ENCODE data around the gene RIMBP2. TPM values are rescaled to one million over a fixed set of nuclear protein-coding genes. Genes with fewer than 3 reads are reported as not detected.
"Not testable (repeated sequence)": the region's sequence is repeated elsewhere in the genome, so short reads cannot be mapped to it uniquely, and the experiment has no call there.

Gene RIMBP2
- total RNA-seq, 8 experiments from 2014 or later, result 0.09 to 24.7 (median 13.0) TPM

DNA sequence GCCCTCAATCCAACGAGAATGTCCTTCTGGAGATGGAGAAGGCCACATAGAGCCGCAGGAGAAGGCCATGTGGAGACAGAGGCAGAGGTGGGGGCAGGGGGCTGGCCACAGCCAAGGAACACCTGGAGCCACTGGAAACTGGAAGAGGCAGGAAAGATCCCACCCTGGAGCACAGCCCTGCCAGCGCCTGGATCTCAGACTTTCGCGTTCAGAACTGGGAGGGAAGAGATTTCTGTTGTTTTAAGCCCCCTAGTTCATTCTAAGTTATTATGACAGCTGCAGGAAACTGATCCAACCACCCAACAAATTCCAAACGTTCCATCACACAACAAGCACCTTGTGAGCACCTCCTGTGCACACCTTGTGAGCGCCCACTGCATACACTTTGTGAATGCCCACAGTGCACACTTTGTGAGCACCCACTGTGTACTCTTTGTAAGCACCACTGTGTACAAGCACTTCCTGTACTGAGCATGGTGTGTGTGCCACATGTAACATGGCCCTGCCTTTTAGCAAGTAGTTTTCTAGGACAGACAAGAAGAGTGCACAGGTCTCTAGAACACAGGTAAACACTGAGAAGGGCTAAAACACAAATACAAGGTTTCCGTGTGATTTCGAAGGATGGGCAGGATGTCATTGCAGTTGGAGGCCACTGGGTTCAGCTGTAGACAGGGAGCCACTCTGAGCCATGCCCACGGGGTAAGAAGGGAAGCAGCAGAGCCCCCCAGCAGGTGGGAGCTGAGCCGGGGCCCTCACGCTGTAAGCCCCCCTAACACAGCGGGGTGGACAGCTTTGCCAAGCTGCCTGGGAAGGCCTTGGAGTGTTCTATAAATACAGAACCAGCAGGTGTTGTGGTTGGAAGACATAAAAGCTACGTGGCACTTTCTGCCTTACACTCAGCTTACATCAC is 15.4 kb downstream of the RIMBP2 start:
- in situ Hi-C loops (cut with MboI; ENCODE audit: low pct_unique_long_range_greater_than_20kb in 2 of 9, low sequenced_read_pairs in 9 of 9, unreplicated experiment in 9 of 9), result no loop called here
- peaks cover 0 to 46% of the 10 kb centered on the region in 2 donors for H3K4me1 ChIP-seq (replicated peaks in 1 of 2)
- H3K27ac ChIP-seq, result no peak overlapping the region
- no peak for ATAC-seq (replicated peaks in 6 of 8)
- H3K4me3 ChIP-seq, result no peak overlapping the region
- WGBS, 10 experiments, result 0 to 80% (median 54%) methylated on average over 1 to 7 of the region's 14 CpGs; no CpG with 5 or more reads in 2 of the 10 experiments

DNA sequence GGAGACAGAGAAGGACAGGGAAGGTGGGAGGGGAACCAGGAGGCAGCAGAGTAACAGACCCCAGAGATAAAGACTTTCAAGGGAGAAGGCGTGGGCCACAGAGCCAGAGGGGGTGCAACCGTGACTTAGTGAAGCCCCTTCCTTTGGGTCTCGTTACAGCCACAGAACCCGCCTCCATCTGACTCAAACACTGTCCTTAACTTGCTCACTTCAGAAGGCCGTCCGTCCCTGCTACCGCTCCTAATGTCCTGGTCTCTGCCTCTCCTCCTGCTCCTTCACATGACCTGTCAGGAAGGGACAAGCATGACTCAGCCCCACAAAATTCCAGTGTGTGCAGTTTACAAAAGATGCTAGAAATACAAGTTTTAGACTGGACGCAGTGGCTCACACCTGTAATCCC is 18.0 kb downstream of the RIMBP2 start:
- Histone ChIP-seq H3K4me3 (no peak overlapping the region), H3K4me1 (replicated peaks in 1 of 2) (peaks cover 0 to 24% of the 10 kb centered on the region in 2 donors), H3K27ac (no peak overlapping the region)
- ATAC-seq (replicated peaks in 6 of 8), result no peak
- 65 to 95% (median 79%) methylated on average over 2 to 4 of the region's 8 CpGs; no CpG with 5 or more reads in 6 of the 10 experiments for WGBS, 10 experiments
- in situ Hi-C loops (cut with MboI; ENCODE audit: low pct_unique_long_range_greater_than_20kb in 2 of 9, low sequenced_read_pairs in 9 of 9, unreplicated experiment in 9 of 9), result no loop called here

DNA sequence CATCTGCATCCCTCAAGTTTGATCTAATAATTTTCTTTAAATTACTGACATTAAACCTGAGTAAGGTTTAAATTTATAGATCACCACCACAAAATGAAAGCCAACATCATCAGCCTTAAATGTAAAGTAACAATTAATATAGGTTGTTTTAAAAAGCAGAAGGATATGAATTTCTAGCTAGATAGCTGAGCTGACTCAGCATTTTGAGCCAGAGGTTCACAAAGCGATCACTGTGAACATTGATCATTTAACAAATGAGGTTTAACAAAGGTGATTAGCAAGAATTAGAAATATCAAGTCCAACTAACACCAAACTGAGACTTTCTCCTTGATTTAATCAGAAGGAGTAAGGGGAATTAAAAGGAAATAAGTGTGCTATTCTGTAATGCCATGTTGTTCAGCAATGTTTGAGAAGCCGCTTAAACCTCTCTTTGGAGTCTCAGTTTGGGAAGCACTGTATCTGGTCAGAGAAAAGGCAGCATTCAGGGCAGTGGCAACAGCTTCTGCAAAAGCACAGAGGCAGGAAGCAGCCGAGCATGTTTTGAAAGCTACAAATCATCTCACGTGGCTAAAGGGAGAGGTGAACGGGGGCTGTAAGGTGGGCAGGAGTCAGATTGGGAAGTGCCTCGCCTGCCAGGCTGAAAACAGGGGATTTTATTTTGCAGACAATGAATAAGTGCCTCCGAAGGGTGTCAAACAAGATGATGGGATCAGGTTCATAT is 19.6 kb downstream of the RIMBP2 start:
- in situ Hi-C loops (cut with MboI; ENCODE audit: low pct_unique_long_range_greater_than_20kb in 2 of 9, low sequenced_read_pairs in 9 of 9, unreplicated experiment in 9 of 9), result no loop called here
- no peak for ATAC-seq (replicated peaks in 6 of 8)
- WGBS, 10 experiments, result 20 to 100% (median 66%) methylated on average over 1 to 4 of the region's 7 CpGs

DNA sequence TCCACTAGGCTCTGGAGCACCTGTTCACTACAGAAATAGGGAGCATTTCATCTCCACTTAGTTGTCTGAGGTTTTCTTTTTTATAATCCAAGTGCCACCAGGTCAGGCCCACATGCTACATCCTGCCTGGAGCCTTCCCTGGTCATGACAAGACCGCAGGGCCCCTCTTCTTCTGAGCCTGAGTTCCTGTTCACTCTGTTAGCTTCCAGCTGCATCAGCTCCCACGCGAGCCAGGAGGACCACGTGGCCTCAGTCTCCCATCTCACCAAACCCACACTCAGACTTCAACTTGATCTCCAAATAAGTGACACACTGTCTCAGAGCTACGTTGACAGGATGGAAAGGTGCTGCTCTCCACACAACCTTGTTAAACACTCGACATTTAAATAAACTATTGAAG is 21.0 kb downstream of the RIMBP2 start:
- in situ Hi-C loops (cut with MboI; ENCODE audit: low pct_unique_long_range_greater_than_20kb in 2 of 9, low sequenced_read_pairs in 9 of 9, unreplicated experiment in 9 of 9), result no loop called here
- Histone ChIP-seq H3K27ac (no peak overlapping the region), H3K4me3 (no peak overlapping the region), H3K4me1 (replicated peaks in 1 of 2) (peaks cover 0 to 18% of the 10 kb centered on the region in 2 donors)
- 6 to 68% (median 51%) methylated on average over 2 to 4 of the region's 6 CpGs; no CpG with 5 or more reads in 5 of the 10 experiments for WGBS, 10 experiments
- no peak for ATAC-seq (replicated peaks in 6 of 8)

More for the DNA sequence above, 19.6 kb downstream of the RIMBP2 start:
- Histone ChIP-seq H3K4me3 (no peak overlapping the region), H3K4me1 (replicated peaks in 1 of 2) (peaks cover 0 to 18% of the 10 kb centered on the region in 2 donors), H3K27ac (peak overlapping the region in 1 of 2 donors; percentile 33)

DNA sequence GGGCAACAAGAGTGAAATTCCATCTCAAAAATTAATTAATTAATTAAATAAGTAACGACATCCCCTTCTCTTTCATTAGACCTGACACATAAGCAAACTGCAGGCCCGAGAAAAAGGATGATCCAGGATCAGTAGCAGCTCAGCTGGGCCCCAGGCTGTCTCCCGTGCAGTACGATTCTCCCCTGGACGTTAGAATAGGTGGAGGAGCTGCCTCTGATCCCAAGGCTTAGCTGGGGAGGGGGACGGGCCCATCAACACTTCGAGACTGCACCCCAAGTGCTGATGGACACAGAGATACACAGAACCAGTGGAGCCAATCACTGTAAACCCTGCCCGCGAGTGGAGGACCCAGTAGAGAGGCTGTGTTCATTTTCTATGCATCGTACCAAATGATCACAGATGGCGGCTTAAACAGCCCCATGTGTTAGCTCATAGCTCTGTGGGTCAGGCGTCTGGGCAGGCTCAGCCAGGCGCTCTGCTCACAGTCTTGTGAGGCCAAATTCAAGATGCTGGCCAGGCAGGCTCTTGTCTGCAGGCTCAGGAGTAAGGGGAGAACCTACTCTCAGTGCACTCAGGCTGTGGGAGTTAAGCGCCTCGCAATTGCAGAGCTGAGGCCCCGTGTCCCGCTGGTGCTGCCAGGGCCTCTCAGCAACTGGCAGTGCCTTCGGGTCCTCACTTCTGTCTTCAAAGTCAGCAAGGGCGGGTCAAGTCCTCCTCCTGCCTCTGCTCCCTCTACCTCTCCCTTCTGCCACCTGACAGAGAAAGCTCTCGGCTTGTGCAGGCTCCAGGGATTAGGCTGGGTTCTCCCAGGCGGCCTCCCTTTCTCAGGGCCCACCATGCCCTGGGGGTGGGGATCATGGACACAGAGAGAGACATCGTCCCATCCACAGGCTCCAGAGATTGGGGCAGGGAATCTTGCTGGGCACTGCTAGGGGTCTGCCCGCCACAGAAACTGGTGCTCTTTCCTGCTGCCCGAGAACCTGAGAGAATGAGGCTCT is 26.4 kb downstream of the RIMBP2 start:
- no peak for ATAC-seq (replicated peaks in 6 of 8)
- peaks cover 0 to 45% of the 10 kb centered on the region in 2 donors for H3K4me1 ChIP-seq (replicated peaks in 1 of 2)
- no peak overlapping the region for H3K4me3 ChIP-seq
- H3K27ac ChIP-seq, result no peak overlapping the region
- in situ Hi-C loops (cut with MboI; ENCODE audit: low pct_unique_long_range_greater_than_20kb in 2 of 9, low sequenced_read_pairs in 9 of 9, unreplicated experiment in 9 of 9), result no loop called here
- WGBS, 10 experiments, result 13 to 97% (median 60%) methylated on average over 1 to 12 of the region's 24 CpGs; no CpG with 5 or more reads in 1 of the 10 experiments

DNA sequence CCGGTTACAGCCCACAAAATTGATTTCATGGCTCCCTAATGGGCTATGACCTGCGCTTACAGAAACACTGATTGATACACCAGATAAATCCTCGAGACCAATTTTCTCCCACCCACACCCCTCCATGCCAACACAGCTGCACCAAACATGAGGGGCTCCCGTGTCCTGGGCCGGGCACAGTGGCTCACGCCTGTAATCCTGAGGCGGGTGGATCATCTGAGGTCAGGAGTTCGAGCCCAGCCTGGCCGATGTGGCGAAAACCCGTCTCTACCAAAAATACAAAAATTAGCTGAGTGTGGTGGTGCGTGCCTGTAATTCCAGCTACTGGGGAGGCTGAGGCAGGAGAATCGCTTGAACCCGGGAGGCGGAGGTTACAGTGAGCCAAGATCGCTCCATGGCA is 27.1 kb downstream of the RIMBP2 start:
- in situ Hi-C loops (cut with MboI; ENCODE audit: low pct_unique_long_range_greater_than_20kb in 2 of 9, low sequenced_read_pairs in 9 of 9, unreplicated experiment in 9 of 9); H3K4me3 ChIP-seq; ATAC-seq (replicated peaks in 6 of 8); H3K27ac ChIP-seq: not testable (repeated sequence)
- WGBS, 10 experiments, result 57 to 100% (median 78%) methylated on average over 1 to 11 of the region's 16 CpGs; no CpG with 5 or more reads in 2 of the 10 experiments
- H3K4me1 ChIP-seq (replicated peaks in 1 of 2), result peaks cover 0 to 45% of the 10 kb centered on the region in 2 donors

DNA sequence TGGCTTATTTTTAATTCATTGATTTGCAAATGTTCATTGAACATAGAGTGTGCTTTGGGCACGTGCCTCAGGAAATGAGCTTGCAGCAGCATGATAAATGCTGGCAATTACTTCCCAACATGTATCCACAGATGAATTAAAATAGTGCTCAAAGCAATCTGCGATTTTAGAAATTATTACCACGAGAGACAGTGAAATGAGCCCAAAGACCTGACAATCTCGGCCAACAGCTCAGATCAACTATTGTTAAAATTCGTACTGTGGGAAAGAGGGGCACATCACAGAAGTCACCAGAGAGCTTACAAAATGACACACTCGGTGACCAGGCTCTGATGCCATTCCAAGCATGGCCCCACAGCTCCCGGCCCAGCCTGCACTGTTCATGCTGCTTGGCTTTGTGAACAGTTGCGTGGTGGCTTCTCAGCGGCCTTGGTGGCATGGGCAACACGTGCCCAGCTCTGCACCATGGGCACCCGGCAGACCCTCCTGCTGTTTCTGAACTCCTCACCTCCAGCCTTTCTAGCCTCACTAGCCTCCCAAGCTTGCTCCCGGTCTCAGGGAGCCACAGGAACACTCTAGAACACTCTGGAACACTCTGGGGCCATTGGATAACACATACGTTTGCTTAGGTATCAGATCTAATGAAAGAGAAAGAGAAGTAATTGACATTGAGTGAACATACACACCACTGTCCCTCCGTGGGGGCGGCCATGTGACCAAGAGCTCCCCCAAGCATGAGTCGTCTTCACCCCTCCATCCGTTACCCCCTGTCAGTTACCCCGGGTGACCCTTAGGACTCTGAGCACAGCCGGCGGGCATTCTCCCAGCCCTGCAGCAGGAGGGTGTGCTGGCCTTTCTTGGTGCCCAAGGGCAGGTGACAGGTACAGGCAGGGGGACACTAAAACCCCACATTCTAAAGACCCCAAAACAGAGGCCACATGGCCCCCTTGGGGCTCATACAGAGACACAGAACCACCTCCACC is 28.0 kb downstream of the RIMBP2 start:
- Histone ChIP-seq H3K27ac (peak overlapping the region in 1 of 2 donors; percentile 32), H3K4me3 (no peak overlapping the region), H3K4me1 (replicated peaks in 1 of 2) (peaks cover 0 to 45% of the 10 kb centered on the region in 2 donors)
- in situ Hi-C loops (cut with MboI; ENCODE audit: low pct_unique_long_range_greater_than_20kb in 2 of 9, low sequenced_read_pairs in 9 of 9, unreplicated experiment in 9 of 9), result no loop called here
- WGBS, 10 experiments, result 5 to 80% (median 25%) methylated on average over 1 to 15 of the region's 20 CpGs; no CpG with 5 or more reads in 1 of the 10 experiments
- ATAC-seq (replicated peaks in 6 of 8), result no peak

DNA sequence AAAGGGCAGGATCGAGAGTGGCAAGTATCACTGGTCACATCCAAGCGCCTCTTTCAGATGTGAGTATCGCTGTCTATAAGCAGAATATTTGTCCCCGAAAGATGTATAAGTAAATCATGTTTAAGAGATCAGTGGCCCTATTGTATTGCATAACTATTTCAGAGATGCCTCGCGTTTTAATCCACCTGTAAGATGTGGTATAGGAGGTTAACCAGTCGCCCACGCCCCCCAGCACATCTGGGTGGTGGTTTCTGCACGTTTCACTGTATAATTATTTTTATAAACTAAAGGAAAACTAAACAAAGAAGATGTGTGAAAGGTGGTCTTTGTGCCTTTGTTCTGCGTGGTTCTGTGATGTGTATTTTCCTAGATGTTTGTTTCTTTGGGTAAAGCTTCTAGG is 28.9 kb downstream of the RIMBP2 start:
- no peak overlapping the region for H3K4me3 ChIP-seq
- ATAC-seq (replicated peaks in 6 of 8), result no peak
- 2 to 100% (median 65%) methylated on average over 1 to 10 of the region's 10 CpGs; no CpG with 5 or more reads in 2 of the 10 experiments for WGBS, 10 experiments

DNA sequence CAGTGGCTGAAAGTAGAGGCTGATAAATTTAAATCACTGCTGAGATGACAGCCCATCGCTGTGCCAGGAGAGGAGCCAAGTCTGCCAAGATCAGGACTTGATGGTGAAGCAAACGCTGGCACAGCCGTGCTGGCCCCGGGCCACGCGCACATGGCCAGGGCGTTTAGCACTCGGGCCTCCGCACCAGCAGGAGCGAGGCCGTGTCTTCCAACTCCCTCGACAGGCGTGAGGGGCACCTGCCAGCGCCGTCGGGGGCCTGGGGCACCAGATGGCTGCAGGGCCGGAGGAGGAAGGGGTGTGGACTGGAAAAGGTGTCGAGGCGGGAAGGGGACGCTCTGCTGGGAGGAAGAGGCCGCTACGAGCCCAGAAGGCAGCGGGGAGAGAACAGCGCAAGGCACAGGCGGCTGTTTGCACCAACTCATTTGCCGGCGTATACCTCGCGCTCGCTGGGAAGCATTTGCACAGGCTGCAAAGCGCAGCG is 29.5 kb downstream of the RIMBP2 start:
- Histone ChIP-seq H3K4me1 (replicated peaks in 1 of 2) (peaks cover 0 to 42% of the 10 kb centered on the region in 2 donors), H3K27ac (no peak overlapping the region), H3K4me3 (no peak overlapping the region)
- WGBS, 10 experiments, result 24 to 94% (median 56%) methylated on average over 5 to 13 of the region's 32 CpGs; no CpG with 5 or more reads in 5 of the 10 experiments
- in situ Hi-C loops (cut with MboI; ENCODE audit: low pct_unique_long_range_greater_than_20kb in 2 of 9, low sequenced_read_pairs in 9 of 9, unreplicated experiment in 9 of 9), result no loop called here
- peak in 2 of 8 experiments; percentile 50 to 54 for ATAC-seq (replicated peaks in 6 of 8)

More for the DNA sequence above, 28.9 kb downstream of the RIMBP2 start:
- H3K27ac ChIP-seq, result no peak overlapping the region
- in situ Hi-C loops (cut with MboI; ENCODE audit: low pct_unique_long_range_greater_than_20kb in 2 of 9, low sequenced_read_pairs in 9 of 9, unreplicated experiment in 9 of 9), result no loop called here
- peaks cover 0 to 44% of the 10 kb centered on the region in 2 donors for H3K4me1 ChIP-seq (replicated peaks in 1 of 2)

DNA sequence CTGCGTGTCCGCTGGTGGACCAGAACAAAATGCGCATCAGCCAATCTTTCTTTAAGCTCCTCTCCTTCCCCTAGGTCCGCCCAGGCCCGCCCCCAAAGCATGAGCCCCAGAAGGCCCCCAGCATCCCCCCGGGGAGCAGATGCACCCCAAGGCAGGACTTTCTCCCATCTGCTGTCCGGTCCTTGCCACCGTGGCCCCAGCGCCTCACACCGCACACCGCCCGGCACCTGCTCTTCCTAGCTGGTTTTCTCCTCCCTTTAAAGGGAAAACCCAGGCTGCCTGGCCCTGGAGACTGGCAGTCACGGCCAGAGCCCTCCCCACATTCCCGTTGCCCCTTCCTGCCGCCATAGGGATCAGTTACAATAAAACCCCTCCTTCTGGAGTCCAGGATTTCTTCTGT is 30.2 kb downstream of the RIMBP2 start:
- no peak overlapping the region for H3K4me3 ChIP-seq
- in situ Hi-C loops (cut with MboI; ENCODE audit: low pct_unique_long_range_greater_than_20kb in 2 of 9, low sequenced_read_pairs in 9 of 9, unreplicated experiment in 9 of 9), result no loop called here
- H3K4me1 ChIP-seq (replicated peaks in 1 of 2), result peaks cover 0 to 42% of the 10 kb centered on the region in 2 donors
- 80 to 100% methylated on average over 1 of the region's 15 CpGs; no CpG with 5 or more reads in 8 of the 10 experiments for WGBS, 10 experiments
- peak in 2 of 8 experiments; percentile 13 to 16 for ATAC-seq (replicated peaks in 6 of 8)
- H3K27ac ChIP-seq, result no peak overlapping the region

DNA sequence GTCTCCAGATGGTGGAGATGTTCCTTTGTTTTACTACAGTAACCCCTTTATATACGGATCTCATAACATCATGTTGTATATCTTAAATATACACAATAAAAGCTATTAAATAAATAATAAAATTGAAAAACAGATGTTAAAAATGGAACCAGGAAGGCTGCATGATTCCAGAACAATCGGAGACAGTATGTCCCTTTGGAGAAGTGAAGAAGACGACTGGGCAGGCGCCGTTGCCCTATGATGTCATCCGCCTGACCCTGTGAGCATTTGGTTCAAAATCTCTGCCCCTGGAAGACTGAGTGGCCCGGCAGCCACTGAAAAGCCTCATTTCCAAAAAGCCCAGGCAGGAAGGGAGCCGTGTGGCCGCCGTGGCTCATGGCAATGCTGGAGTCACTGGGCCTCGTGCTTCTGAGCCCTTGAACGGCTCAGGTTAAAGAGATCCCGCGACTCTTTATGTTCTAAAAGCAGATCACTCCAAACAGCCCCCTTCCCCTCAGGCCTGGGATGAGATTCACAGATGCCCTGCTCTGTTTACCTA is 30.8 kb downstream of the RIMBP2 start:
- Histone ChIP-seq H3K27ac (no peak overlapping the region), H3K4me3 (no peak overlapping the region), H3K4me1 (replicated peaks in 1 of 2) (peaks cover 0 to 42% of the 10 kb centered on the region in 2 donors)
- in situ Hi-C loops (cut with MboI; ENCODE audit: low pct_unique_long_range_greater_than_20kb in 2 of 9, low sequenced_read_pairs in 9 of 9, unreplicated experiment in 9 of 9), result no loop called here
- ATAC-seq (replicated peaks in 6 of 8), result peak in 2 of 8 experiments; percentile 21 to 62
- WGBS, 10 experiments, result 0 to 100% (median 71%) methylated on average over 1 to 13 of the region's 14 CpGs; no CpG with 5 or more reads in 1 of the 10 experiments

Measured in motor neuron (in vitro differentiated cells).